Activated CD4-positive, alpha-beta T cell treated with anti-CD3 and anti-CD28 coated beads, Interleukin-2, amount 10 ng/mL, durations not matched to agents 7 days and 5 days (primary cell): Measurements from ENCODE around the gene ZBTB7B. TPM values are rescaled to one million over a fixed set of nuclear protein-coding genes. Genes with fewer than 3 reads are reported as not detected.

ENCODE experiments used
- CTCF ChIA-PET: fragments of 350-600 bp; sonication (Branson Sonifier 250); formaldehyde crosslinking; loops from one replicate; lab custom pipeline; 2021; ENCODE audit warnings: antibody characterized with exemption; lab: Charles Lee
- POLR2A ChIA-PET: fragments of 350-600 bp; sonication (Branson Sonifier 250); formaldehyde crosslinking; loops from one replicate; lab custom pipeline; 2021; ENCODE audit warnings: antibody characterized with exemption; lab: Charles Lee
- DNase-seq: peaks from one replicate; pipeline ENCODE4 v3.0.0-alpha.2; 2020
- H3K27ac Mint-ChIP-seq: one replicate; pipeline ENCODE4 v1.8.0; 2021; ENCODE audit warnings: mild to moderate bottlenecking, moderate library complexity, mixed read lengths
- H3K27me3 Mint-ChIP-seq: one replicate; pipeline ENCODE4 v1.8.0; 2021; ENCODE audit warnings: mixed read lengths
- H3K36me3 Mint-ChIP-seq: one replicate; pipeline ENCODE4 v1.8.0; 2021; ENCODE audit warnings: low read depth, mixed read lengths
- H3K4me1 Mint-ChIP-seq: one replicate; pipeline ENCODE4 v1.8.0; 2021; ENCODE audit warnings: mixed read lengths
- H3K4me3 Mint-ChIP-seq: one replicate; pipeline ENCODE4 v1.8.0; 2021; ENCODE audit warnings: mild to moderate bottlenecking, moderate library complexity, mixed read lengths
- H3K9me3 Mint-ChIP-seq: one replicate; pipeline ENCODE4 v1.8.0; 2021; ENCODE audit warnings: mixed read lengths
- total RNA-seq, 2 experiments: library from RNA; stranded (reverse); gene quantifications; one replicate each; pipeline ENCODE4 v1.2.3, GENCODE V29; 2021

Gene ZBTB7B
- total RNA-seq, 2 experiments from 2014 or later: 112 to 127 TPM

GRCh38 chr1:154960446-154961136 lies 42.0 kb upstream of the ZBTB7B start:
- no peaks in the 10 kb centered on the region for H3K9me3 Mint-ChIP-seq

DNA sequence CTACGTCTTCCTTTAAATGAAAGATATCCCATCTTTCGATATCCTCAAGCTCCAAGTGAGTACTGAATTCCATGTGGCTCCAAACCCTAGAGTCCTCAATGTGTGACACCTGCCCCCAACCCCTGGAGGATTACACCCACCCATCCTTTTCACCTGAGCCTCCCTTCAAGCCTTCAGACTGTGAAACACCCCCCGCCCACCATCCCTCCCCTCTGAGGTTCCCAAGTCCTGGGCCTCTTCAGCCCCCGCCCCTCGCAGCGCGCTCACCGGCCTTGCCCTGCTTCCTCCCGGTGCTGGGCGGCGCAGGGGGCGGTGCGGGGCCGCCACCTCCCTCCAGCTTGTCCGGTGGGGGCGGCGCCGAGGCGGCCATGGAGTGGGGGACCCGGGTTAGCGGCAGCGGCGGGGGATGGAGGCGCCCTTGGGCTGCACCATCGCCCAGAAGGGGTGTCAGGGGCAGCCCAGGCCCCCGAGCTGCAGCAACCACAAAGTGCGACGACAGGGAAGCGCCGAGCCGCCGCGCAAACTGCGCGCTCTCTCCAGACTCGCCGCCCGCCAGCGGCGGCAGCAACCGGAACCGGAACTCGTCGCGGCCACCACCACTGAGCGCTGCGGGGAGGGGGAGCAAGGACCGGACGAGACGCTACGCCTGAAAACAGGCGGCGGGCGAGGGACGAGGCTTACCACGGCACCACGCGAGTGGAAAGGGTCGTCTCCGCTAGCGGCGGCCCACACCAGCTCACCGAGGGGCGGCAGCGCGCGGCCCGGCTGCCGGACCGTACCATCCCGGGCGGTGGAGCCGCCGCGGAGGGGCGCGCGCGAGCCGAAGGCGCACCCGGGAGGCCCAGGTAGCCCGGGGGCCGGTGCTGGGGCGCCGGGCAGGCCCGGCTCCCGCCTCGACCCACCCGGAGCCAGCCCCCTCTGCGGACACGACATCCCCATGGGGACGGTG lies 41.1 kb upstream of the ZBTB7B start, which contains the start of gene PYGO2:
PYGO2 (minus strand) TSS at position 576 of the 949 bp plus-strand sequence; CDS start at position 370, 206 bp downstream.
- peak within 1 kb of the TSS; percentile 99 for H3K4me3 Mint-ChIP-seq
- H3K27ac Mint-ChIP-seq: peak within 1 kb of the TSS; percentile 93
- H3K36me3 Mint-ChIP-seq: peaks cover 36% of the 10 kb centered on the region
- no peaks in the 10 kb centered on the region for H3K9me3 Mint-ChIP-seq
- no peaks in the 10 kb centered on the region for H3K27me3 Mint-ChIP-seq
- ChIA-PET POLR2A (interaction anchor here (0.6 to 1.1 kb wide), 2 partner anchors 13 to 51 kb away, joined by 3 read pairs; partner anchors contain the start of gene CKS1B), CTCF (interaction anchor here (0.6 to 3.3 kb wide), 16 partner anchors 9 to 402 kb away, joined by 3 to 23 read pairs (median 5); partner anchors contain the start of genes CKS1B, PMVK and SHC1)
- DNase-seq: peak; percentile 83
- H3K4me1 Mint-ChIP-seq: peaks cover 55% of the 10 kb centered on the region

More at GRCh38 chr1:154960446-154961136, 42.0 kb upstream of the ZBTB7B start:
- POLR2A ChIA-PET: interaction anchor here (0.6 to 1.1 kb wide), 2 partner anchors 14 to 52 kb away, joined by 3 read pairs; partner anchors contain the start of gene CKS1B
- H3K4me1 Mint-ChIP-seq: peaks cover 63% of the 10 kb centered on the region
- H3K4me3 Mint-ChIP-seq: peak overlapping the region; percentile 99
- no peaks in the 10 kb centered on the region for H3K27me3 Mint-ChIP-seq
- peak overlapping the region; percentile 93 for H3K27ac Mint-ChIP-seq
- CTCF ChIA-PET: interaction anchor here (0.7 to 3.3 kb wide), 14 partner anchors 8 to 401 kb away, joined by 3 to 23 read pairs (median 5); partner anchors contain the start of genes CKS1B, PMVK and SHC1
- peaks cover 33% of the 10 kb centered on the region for H3K36me3 Mint-ChIP-seq
- no peak for DNase-seq

GRCh38 chr1:154962156-154962749 lies 40.3 kb upstream of the ZBTB7B start:
- Mint-ChIP-seq H3K4me3 (peak overlapping the region; percentile 85), H3K36me3 (peaks cover 38% of the 10 kb centered on the region), H3K27me3 (no peaks in the 10 kb centered on the region), H3K27ac (peak overlapping the region; percentile 91), H3K9me3 (no peaks in the 10 kb centered on the region), H3K4me1 (peaks cover 51% of the 10 kb centered on the region)
- POLR2A ChIA-PET: interaction anchor here (1.1 kb wide), 1 partner anchor 12 kb away, joined by 3 read pairs; the partner anchor contains the start of gene CKS1B
- peak; percentile 33 for DNase-seq
- CTCF ChIA-PET: interaction anchor here (1.0 to 3.3 kb wide), 9 partner anchors 9 to 123 kb away, joined by 4 to 23 read pairs (median 7); partner anchors contain the start of genes CKS1B and SHC1

DNA sequence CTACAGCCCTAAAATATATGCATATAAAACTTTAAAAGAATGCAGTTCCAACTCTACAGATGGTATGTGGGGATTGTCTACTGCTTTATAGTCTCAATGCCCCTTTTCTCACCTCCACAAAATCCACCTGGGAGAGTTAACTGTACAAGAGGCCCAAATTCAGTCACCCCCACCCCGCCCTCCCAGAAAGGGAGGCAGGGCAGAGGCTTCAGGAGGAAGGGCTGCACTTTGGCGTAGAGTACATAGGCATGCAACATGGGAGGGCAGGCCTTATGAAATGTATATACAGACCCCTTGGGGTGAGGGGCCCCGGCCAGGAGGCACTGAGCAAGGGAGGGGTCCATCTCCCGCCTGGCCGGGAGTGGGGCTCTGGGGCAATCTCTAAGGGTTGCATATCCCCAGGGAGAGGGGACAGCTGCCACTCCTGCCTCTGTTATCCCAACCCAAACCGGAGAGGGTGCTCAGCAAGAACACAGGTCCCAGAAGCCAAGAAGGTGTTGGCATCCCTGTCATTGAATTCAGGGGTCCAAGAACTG lies 39.7 kb upstream of the ZBTB7B start:
- peaks cover 43% of the 10 kb centered on the region for H3K36me3 Mint-ChIP-seq
- ChIA-PET CTCF (interaction anchor here (2.1 kb wide), 2 partner anchors 10 to 11 kb away, joined by 9 to 11 read pairs; partner anchors contain the start of gene CKS1B), POLR2A (no interaction called here)
- H3K27ac Mint-ChIP-seq: peak overlapping the region; percentile 91
- no peaks in the 10 kb centered on the region for H3K27me3 Mint-ChIP-seq
- H3K4me3 Mint-ChIP-seq: peak overlapping the region; percentile 85
- H3K4me1 Mint-ChIP-seq: peaks cover 51% of the 10 kb centered on the region
- no peaks in the 10 kb centered on the region for H3K9me3 Mint-ChIP-seq
- no peak for DNase-seq

DNA sequence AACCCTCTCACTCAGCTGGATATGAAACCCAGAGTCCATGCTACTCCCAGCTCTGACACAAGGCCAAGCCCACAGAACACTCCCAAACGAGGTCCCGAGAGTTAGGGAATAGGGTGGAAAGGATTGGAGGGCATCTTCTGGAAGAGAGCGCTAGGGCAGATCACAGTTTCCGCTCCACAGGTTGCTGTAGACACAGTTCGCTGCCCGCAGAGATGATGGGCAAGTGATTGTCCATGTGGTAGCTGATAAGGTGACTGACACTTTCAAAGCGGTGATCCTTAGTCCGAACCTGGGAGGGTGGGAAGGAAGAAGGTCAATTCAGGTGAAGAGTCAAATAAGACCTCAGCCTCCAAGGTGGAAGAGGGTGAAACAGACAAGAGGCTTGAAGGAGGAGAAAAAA lies 39.0 kb upstream of the ZBTB7B start:
- no peak overlapping the region for H3K4me3 Mint-ChIP-seq
- H3K4me1 Mint-ChIP-seq: peaks cover 52% of the 10 kb centered on the region
- H3K9me3 Mint-ChIP-seq: no peaks in the 10 kb centered on the region
- no peak for DNase-seq
- H3K27ac Mint-ChIP-seq: no peak overlapping the region
- POLR2A ChIA-PET: no interaction called here
- H3K27me3 Mint-ChIP-seq: no peaks in the 10 kb centered on the region
- peaks cover 44% of the 10 kb centered on the region for H3K36me3 Mint-ChIP-seq
- CTCF ChIA-PET: interaction anchor here (2.2 kb wide), 1 partner anchor 20 kb away, joined by 9 read pairs; the partner anchor contains the start of gene FLAD1

GRCh38 chr1:154964359-154964758 lies 38.2 kb upstream of the ZBTB7B start:
- Mint-ChIP-seq H3K27me3 (no peaks in the 10 kb centered on the region), H3K27ac (no peak overlapping the region), H3K36me3 (peaks cover 48% of the 10 kb centered on the region), H3K4me1 (peaks cover 57% of the 10 kb centered on the region), H3K9me3 (no peaks in the 10 kb centered on the region), H3K4me3 (no peak overlapping the region)
- ChIA-PET POLR2A (no interaction called here), CTCF (interaction anchor here (0.8 to 2.2 kb wide), 2 partner anchors 9 to 19 kb away, joined by 3 to 9 read pairs; partner anchors contain the start of genes FLAD1 and PBXIP1)
- no peak for DNase-seq

GRCh38 chr1:154966111-154966510 lies 36.5 kb upstream of the ZBTB7B start:
- Mint-ChIP-seq H3K4me3 (no peak overlapping the region), H3K4me1 (peaks cover 53% of the 10 kb centered on the region), H3K9me3 (no peaks in the 10 kb centered on the region), H3K27me3 (no peaks in the 10 kb centered on the region), H3K27ac (no peak overlapping the region), H3K36me3 (peaks cover 42% of the 10 kb centered on the region)
- no peak for DNase-seq
- POLR2A ChIA-PET: no interaction called here
- CTCF ChIA-PET: interaction anchor here (0.7 to 2.2 kb wide), 3 partner anchors 11 to 33 kb away, joined by 3 to 9 read pairs (median 4); partner anchors contain the start of genes FLAD1 and PBXIP1

DNA sequence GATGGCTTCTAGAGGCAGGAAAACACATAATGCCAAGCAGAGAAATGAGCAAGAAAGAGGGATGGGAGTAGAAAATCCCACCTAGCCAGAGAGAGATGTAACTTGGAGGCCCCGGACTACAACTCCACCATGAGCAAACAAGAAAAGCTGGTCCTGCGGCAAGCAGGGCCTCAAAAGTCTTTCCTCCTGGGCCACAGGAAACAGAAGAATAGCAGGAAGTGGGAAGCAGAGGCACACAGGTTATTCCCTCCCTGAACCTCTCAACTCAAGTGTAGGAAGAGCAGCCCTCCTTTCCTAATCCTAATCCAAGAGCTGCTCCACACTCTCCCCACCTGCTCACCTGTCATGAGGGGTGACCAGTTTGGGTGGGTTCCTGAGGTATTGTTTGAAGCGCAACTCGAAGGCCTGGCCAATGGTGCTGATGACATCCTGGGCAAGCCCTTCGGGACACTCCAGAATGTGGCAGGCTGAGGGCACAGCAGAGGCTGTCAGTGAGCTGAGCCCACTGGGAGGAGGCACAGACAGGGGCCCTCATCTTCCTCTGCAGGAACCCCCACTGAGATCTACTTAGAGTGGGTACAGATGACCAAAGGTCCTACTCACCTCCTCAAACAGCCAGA lies 35.2 kb upstream of the ZBTB7B start:
- Mint-ChIP-seq H3K9me3 (no peaks in the 10 kb centered on the region), H3K27me3 (no peaks in the 10 kb centered on the region), H3K27ac (peak overlapping the region; percentile 13), H3K36me3 (peaks cover 44% of the 10 kb centered on the region), H3K4me1 (peaks cover 60% of the 10 kb centered on the region), H3K4me3 (no peak overlapping the region)
- DNase-seq: no peak
- ChIA-PET POLR2A (no interaction called here), CTCF (interaction anchor here (1.4 kb wide), 1 partner anchor 50 kb away, joined by 4 read pairs; no protein-coding TSS in a partner anchor)

DNA sequence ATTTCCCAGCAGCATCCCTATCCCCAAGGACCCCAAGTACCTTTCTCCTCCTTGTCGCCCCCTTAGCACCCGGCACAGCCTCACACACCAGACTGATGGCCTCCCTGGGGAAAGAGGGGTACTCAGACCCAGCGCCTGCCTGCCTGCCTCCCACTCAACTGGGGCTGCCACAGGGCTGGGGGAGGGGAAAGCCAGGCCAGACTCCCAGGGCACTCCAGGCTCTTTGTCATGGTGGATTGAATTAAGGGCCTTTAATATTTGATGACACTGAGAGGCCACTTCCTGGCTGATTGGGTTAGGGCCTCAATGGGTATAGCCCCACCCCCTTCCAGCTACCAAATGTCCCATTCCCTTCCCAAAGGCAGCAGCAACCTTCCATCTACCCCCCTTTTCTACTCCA lies 33.9 kb upstream of the ZBTB7B start:
- peaks cover 41% of the 10 kb centered on the region for H3K36me3 Mint-ChIP-seq
- H3K4me1 Mint-ChIP-seq: peaks cover 56% of the 10 kb centered on the region
- ChIA-PET POLR2A (interaction anchor here (1.0 kb wide), 1 partner anchor 14 kb away, joined by 3 read pairs; the partner anchor contains the start of gene FLAD1), CTCF (interaction anchor here (0.8 to 2.7 kb wide), 3 partner anchors 31 to 49 kb away, joined by 3 to 10 read pairs (median 4); partner anchors contain the start of gene PMVK)
- DNase-seq: no peak
- H3K9me3 Mint-ChIP-seq: no peaks in the 10 kb centered on the region
- no peaks in the 10 kb centered on the region for H3K27me3 Mint-ChIP-seq
- no peak overlapping the region for H3K4me3 Mint-ChIP-seq
- H3K27ac Mint-ChIP-seq: peak overlapping the region; percentile 72

- POLR2A ChIA-PET: interaction anchor here (1.0 kb wide), 1 partner anchor 14 kb away, joined by 3 read pairs; the partner anchor contains the start of gene FLAD1
- Mint-ChIP-seq H3K9me3 (no peaks in the 10 kb centered on the region), H3K4me3 (no peak overlapping the region), H3K4me1 (peaks cover 53% of the 10 kb centered on the region), H3K36me3 (peaks cover 38% of the 10 kb centered on the region), H3K27me3 (no peaks in the 10 kb centered on the region), H3K27ac (peak overlapping the region; percentile 72)
- DNase-seq: no peak
- CTCF ChIA-PET: interaction anchor here (0.8 to 6.4 kb wide), 5 partner anchors 8 to 33 kb away, joined by 3 to 26 read pairs (median 10); partner anchors contain the start of genes FLAD1, PBXIP1, PMVK and PYGO2
Observed at GRCh38 chr1:154969246-154969645, 33.4 kb upstream of the ZBTB7B start.
